ENCODE results near the gene GDA.

- TF ChIP-seq CTCF (IDR thresholded peaks at IDR 0.05 in 8 of 11, conservative IDR thresholded peaks at IDR 0.05 in 3 of 11), result no peak
- no peak for TF ChIP-seq POLR2A (IDR thresholded peaks at IDR 0.05)
These were observed 19.7 kb upstream of the GDA start for GRCh38 chr9:72129271-72130156.
